HL-60 (cell line): Measurements from ENCODE around the gene ARF3.

ENCODE experiments used
- DNase-seq, 2 experiments: peaks; one replicate each; pipeline ENCODE4 v3.0.0-alpha.2; 2010 to 2020; ENCODE audit warnings: low read depth in 1 of 2, low spot score in 1 of 2
- H3K27ac ChIP-seq: fragments of 250-450 bp; sonication (Bioruptor Pico); replicated peaks from 2 replicates; pipeline ENCODE4 v1.5.1; 2020; ENCODE audit warnings: mild to moderate bottlenecking, moderate library complexity
- H3K27me3 ChIP-seq: fragments of 250-450 bp; sonication (Bioruptor Pico); 2 replicates; pipeline ENCODE4 v1.5.1; 2021; ENCODE audit warnings: mild to moderate bottlenecking, moderate library complexity; ENCODE audit not compliant: insufficient read depth, poor library complexity, severe bottlenecking
- H3K4me3 ChIP-seq: replicated peaks from 2 replicates; pipeline ENCODE4 v1.5.1; 2011; ENCODE audit warnings: mild to moderate bottlenecking, control low read depth, low read length; ENCODE audit not compliant: insufficient read depth
- CTCF ChIP-seq: IDR thresholded peaks from one replicate; pipeline ENCODE4 v1.5.1; 2011; ENCODE audit warnings: low read length, control low read depth, inconsistent platforms; ENCODE audit not compliant: insufficient read depth
- GABPA ChIP-seq: IDR thresholded peaks from 2 replicates; pipeline ENCODE4 v1.6.1; 2012; ENCODE audit warnings: low read depth
- POLR2AphosphoS5 ChIP-seq: IDR thresholded peaks from 2 replicates; pipeline ENCODE4 v1.6.1; 2012; ENCODE audit warnings: low read depth
- SPI1 ChIP-seq: IDR thresholded peaks from 2 replicates; pipeline ENCODE4 v1.6.1; 2012; ENCODE audit warnings: low read depth, mild to moderate bottlenecking, borderline replicate concordance
- TF ChIP-seq, protein P1 (sequence below): IDR thresholded peaks from 2 replicates; pipeline ENCODE4 v1.6.1; 2012; ENCODE audit warnings: low read depth; ENCODE audit not compliant: insufficient replicate concordance

ARF3 gene

DNA sequence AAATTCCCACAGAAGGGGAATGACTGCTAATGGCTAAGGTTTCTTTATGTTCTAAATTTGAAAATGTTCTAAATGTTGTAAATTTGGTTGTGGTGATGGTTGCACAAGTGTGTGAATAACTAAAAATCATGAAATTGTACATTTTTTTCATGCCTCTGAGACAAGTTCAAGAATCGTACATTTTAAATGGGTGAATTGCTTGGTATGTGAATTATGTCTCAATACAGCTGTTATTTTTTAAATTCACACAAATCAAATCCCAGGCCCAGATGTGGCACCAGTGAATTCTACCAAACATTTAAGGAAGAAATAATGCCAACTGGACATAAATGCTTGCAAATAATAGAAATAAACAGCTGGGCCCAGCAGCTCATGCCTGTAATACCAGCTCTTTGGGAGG lies 63.0 kb downstream of the ARF3 start:
- H3K4me3 ChIP-seq: no peak overlapping the region
- TF ChIP-seq SPI1 (no peak), GABPA (no peak), CTCF (no peak), POLR2AphosphoS5 (no peak)
- TF ChIP-seq, protein P1, sequence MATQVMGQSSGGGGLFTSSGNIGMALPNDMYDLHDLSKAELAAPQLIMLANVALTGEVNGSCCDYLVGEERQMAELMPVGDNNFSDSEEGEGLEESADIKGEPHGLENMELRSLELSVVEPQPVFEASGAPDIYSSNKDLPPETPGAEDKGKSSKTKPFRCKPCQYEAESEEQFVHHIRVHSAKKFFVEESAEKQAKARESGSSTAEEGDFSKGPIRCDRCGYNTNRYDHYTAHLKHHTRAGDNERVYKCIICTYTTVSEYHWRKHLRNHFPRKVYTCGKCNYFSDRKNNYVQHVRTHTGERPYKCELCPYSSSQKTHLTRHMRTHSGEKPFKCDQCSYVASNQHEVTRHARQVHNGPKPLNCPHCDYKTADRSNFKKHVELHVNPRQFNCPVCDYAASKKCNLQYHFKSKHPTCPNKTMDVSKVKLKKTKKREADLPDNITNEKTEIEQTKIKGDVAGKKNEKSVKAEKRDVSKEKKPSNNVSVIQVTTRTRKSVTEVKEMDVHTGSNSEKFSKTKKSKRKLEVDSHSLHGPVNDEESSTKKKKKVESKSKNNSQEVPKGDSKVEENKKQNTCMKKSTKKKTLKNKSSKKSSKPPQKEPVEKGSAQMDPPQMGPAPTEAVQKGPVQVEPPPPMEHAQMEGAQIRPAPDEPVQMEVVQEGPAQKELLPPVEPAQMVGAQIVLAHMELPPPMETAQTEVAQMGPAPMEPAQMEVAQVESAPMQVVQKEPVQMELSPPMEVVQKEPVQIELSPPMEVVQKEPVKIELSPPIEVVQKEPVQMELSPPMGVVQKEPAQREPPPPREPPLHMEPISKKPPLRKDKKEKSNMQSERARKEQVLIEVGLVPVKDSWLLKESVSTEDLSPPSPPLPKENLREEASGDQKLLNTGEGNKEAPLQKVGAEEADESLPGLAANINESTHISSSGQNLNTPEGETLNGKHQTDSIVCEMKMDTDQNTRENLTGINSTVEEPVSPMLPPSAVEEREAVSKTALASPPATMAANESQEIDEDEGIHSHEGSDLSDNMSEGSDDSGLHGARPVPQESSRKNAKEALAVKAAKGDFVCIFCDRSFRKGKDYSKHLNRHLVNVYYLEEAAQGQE: no peak

GRCh38 chr12:48890657-48891418 lies 66.4 kb downstream of the ARF3 start:
- Histone ChIP-seq H3K4me3 (no peak overlapping the region), H3K27me3 (peaks cover 14% of the 10 kb centered on the region), H3K27ac (no peak overlapping the region)
- peak; percentile 37 to 68 for DNase-seq
- TF ChIP-seq, protein P1: no peak
- peak; percentile 62 for TF ChIP-seq CTCF

More for the DNA sequence above, 63.0 kb downstream of the ARF3 start:
- DNase-seq: no peak
- Histone ChIP-seq H3K27ac (no peak overlapping the region), H3K27me3 (peaks cover 14% of the 10 kb centered on the region)

GRCh38 chr12:48889679-48890078 lies 67.6 kb downstream of the ARF3 start:
- no peak for DNase-seq
- H3K27me3 ChIP-seq: peaks cover 14% of the 10 kb centered on the region
- TF ChIP-seq SPI1: no peak
- TF ChIP-seq, protein P1: no peak
- TF ChIP-seq POLR2AphosphoS5: no peak
- no peak for TF ChIP-seq GABPA
- no peak for TF ChIP-seq CTCF

More at GRCh38 chr12:48889679-48890078, 67.6 kb downstream of the ARF3 start:
- no peak overlapping the region for H3K27ac ChIP-seq
- no peak overlapping the region for H3K4me3 ChIP-seq
